ENCODE data around the gene CCNF.

DNA sequence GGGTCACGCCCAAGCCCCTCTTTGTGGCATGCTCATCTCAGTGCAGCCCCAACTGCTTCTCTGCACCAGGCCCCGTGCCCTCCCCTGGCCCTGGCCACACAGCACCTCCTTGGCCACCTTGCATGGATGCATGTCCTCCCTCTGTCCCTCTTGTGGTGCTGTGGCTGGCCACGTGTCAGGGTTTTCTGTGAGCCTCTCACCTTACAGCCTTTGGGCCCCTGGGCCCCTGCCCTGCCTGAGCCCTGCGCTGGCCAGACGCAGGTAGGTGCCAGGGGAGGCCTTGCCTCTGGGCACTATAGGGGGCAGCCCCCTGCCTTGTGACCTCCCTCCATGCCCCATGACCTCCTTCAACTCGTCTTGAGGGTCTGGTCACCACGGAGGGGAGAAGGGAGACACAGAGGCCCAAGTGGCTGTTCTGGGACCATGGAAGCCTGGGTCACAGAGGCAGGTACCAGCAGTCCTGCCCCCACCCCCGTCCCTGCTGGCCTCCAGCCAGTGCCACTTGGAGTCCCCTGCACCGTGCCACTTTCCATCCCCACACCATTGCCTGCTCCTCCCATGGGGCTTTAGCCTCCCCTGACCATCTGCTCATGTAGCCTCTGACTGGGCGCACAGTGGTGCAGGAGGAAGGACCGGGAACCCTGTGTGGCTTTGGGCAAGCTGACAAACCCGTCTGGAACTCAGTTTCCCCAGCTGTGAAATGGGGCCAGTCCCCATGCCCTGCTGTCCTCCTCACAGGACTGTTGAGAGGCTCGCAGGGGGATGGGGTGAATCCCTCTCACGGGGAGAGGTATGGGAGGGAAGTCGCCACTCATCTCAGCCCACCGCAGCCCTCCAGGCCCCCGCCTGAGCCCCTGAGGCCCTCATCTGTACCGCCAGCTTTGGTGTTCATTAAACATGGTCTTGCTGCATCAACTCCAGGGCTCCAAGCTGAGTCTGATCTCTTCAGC lies 73.0 kb downstream of the CCNF start:
- no peak for TF ChIP-seq CTCF (IDR thresholded peaks at IDR 0.05)
- TF ChIP-seq POLR2A (IDR thresholded peaks at IDR 0.05) = no peak

All from Peyer's patch (tissue), 4 donors.